Breast epithelium (tissue), 3 donors: ENCODE data around the gene CNTN5.

Source experiments
- POLR2A ChIP-seq: fragments of 450-650 bp; IDR thresholded peaks from one replicate; pipeline ENCODE4 v1.6.1; 2016; ENCODE audit warnings: antibody characterized with exemption, mild to moderate bottlenecking, moderate library complexity
- TF ChIP-seq, protein P1 (sequence below), 3 donors: fragments of 450-650 bp; IDR thresholded peaks; one replicate each; pipeline ENCODE4 v1.5.1; 2016 to 2017; ENCODE audit warnings: antibody characterized with exemption in 3 of 3, mild to moderate bottlenecking in 3 of 3, moderate library complexity in 3 of 3

DNA sequence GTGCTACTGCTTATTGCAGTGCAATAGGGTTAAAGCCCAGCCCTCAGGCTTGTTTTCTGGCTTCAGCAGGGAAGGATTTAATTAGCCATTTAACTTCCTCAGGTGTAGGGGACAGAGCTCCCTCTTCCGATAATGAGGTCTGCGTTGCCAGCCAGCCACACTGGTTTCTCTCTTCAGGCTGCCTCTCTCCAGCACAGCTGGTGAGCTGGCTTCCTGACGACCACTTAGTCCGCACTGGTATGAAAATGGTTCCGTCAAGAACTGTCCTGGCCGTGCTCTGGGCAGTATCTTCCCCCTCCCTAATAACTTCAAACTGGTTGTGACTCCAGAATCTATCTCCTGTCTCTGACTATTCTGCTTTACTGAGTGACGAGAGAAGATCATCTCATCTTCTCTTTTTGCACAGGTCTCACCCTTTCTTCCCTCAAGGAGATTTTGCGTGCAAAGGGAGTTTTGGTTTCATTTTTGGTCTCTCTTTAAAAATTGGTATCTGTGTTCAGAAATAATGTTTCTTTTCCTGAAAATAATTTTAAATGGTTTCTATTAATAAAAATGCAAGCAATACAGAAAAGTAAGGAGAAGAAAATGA is 49.2 kb downstream of the CNTN5 start:
- no peak for TF ChIP-seq POLR2A
- TF ChIP-seq, protein P1, sequence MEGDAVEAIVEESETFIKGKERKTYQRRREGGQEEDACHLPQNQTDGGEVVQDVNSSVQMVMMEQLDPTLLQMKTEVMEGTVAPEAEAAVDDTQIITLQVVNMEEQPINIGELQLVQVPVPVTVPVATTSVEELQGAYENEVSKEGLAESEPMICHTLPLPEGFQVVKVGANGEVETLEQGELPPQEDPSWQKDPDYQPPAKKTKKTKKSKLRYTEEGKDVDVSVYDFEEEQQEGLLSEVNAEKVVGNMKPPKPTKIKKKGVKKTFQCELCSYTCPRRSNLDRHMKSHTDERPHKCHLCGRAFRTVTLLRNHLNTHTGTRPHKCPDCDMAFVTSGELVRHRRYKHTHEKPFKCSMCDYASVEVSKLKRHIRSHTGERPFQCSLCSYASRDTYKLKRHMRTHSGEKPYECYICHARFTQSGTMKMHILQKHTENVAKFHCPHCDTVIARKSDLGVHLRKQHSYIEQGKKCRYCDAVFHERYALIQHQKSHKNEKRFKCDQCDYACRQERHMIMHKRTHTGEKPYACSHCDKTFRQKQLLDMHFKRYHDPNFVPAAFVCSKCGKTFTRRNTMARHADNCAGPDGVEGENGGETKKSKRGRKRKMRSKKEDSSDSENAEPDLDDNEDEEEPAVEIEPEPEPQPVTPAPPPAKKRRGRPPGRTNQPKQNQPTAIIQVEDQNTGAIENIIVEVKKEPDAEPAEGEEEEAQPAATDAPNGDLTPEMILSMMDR (IDR thresholded peaks at IDR 0.05), result no peak
